ENCODE measurements around the gene GPBP1L1. TPM values are rescaled to one million over a fixed set of nuclear protein-coding genes. Genes with fewer than 3 reads are reported as not detected.

GPBP1L1 gene
- polyA plus RNA-seq, 1 of the 3 experiments (the other 2 are of a cell fraction), result 28.5 TPM

GRCh38 chr1:45669859-45670655 lies 16.3 kb downstream of the GPBP1L1 start:
- H3F3A ChIP-seq (replicated peaks; ENCODE audit: insufficient read depth), result peaks cover 19% of the 10 kb centered on the region
- 58% methylated on average over 6 of the region's 6 CpGs for WGBS (ENCODE audit: low lambda C conversion rate)
- H3K9me3 ChIP-seq, result no peaks in the 10 kb centered on the region
- H4K20me1 ChIP-seq (ENCODE audit: insufficient read depth), result peaks cover 96% of the 10 kb centered on the region
- no peak for DNase-seq
- H3K4me1 ChIP-seq (ENCODE audit: control insufficient read depth in 1 of 2, insufficient read depth in 2 of 2, low read depth in 1 of 2, low read length in 1 of 2), result peaks cover 0 to 27% of the 10 kb centered on the region in 2 experiments; a peak in 2 of 4 replicates
- no peaks in the 10 kb centered on the region for H3K9me2 ChIP-seq
- H3K27me3 ChIP-seq (ENCODE audit: insufficient read depth), result no peaks in the 10 kb centered on the region
- H2AFZ ChIP-seq (ENCODE audit: low read depth), result no peak overlapping the region
- H3K9ac ChIP-seq, result peak overlapping the region; percentile 6; the same call in 1 of the 2 replicates
- peak overlapping the region in 1 of 2 experiments; percentile 82; a peak in 2 of 4 replicates for H3K27ac ChIP-seq (ENCODE audit: low read depth in 2 of 2, low read length in 1 of 2)
- no peak overlapping the region for H3K4me3 ChIP-seq (ENCODE audit: low read depth in 2 of 2, low read length in 1 of 2)
- 0 out of 2 replicates have a peak, but pooled peaks have one; percentile 5 for TF ChIP-seq TCF12 (IDR thresholded peaks at IDR 0.05)
- TF ChIP-seq RCOR1 (IDR thresholded peaks at IDR 0.05; ENCODE audit: low read length), result no peak
- TF ChIP-seq USF1 (IDR thresholded peaks at IDR 0.05; ENCODE audit: borderline replicate concordance, low read depth), result no peak
- ChIA-PET POLR2A (no interaction called here), CTCF (no interaction called here)
- H3K4me2 ChIP-seq, result peak overlapping the region; percentile 44; the same call in 1 of the 2 replicates
- H3K36me3 ChIP-seq (replicated peaks in 1 of 2; ENCODE audit: control insufficient read depth in 1 of 2, insufficient read depth in 2 of 2, low read length in 1 of 2), result peaks cover 0 to 10% of the 10 kb centered on the region in 2 experiments
- peaks cover 100% of the 10 kb centered on the region for H3K79me2 ChIP-seq (ENCODE audit: insufficient read depth)

GRCh38 chr1:45669379-45669778 lies 17.0 kb downstream of the GPBP1L1 start:
- Histone ChIP-seq H3K9ac (no peak overlapping the region; the same call in 1 of the 2 replicates), H3K27me3 (ENCODE audit: insufficient read depth) (no peaks in the 10 kb centered on the region), H4K20me1 (ENCODE audit: insufficient read depth) (peaks cover 95% of the 10 kb centered on the region), H3K4me1 (ENCODE audit: control insufficient read depth in 1 of 2, insufficient read depth in 2 of 2, low read depth in 1 of 2, low read length in 1 of 2) (peaks cover 0 to 25% of the 10 kb centered on the region in 2 experiments; a peak in 2 of 4 replicates), H3K36me3 (replicated peaks in 1 of 2; ENCODE audit: control insufficient read depth in 1 of 2, insufficient read depth in 2 of 2, low read length in 1 of 2) (peaks cover 0 to 4% of the 10 kb centered on the region in 2 experiments), H2AFZ (ENCODE audit: low read depth) (no peak overlapping the region), H3K9me2 (no peaks in the 10 kb centered on the region), H3K9me3 (no peaks in the 10 kb centered on the region), H3K27ac (ENCODE audit: low read depth in 2 of 2, low read length in 1 of 2) (peak overlapping the region in 1 of 2 experiments; percentile 82; a peak in 2 of 4 replicates), H3K79me2 (ENCODE audit: insufficient read depth) (peaks cover 100% of the 10 kb centered on the region), H3K4me2 (peak overlapping the region; percentile 44; the same call in 1 of the 2 replicates), H3K4me3 (ENCODE audit: low read depth in 2 of 2, low read length in 1 of 2) (no peak overlapping the region), H3F3A (replicated peaks; ENCODE audit: insufficient read depth) (peaks cover 19% of the 10 kb centered on the region)
- ChIA-PET CTCF (no interaction called here), POLR2A (no interaction called here)
- 59% methylated on average over 1 of the region's 1 CpG for WGBS (ENCODE audit: low lambda C conversion rate)
- DNase-seq, result no peak
- TF ChIP-seq FOSL2 (IDR thresholded peaks at IDR 0.05; ENCODE audit: borderline replicate concordance, low read depth), result no peak
- TF ChIP-seq PBX3 (IDR thresholded peaks at IDR 0.05), result no peak
- TF ChIP-seq SIN3A (IDR thresholded peaks at IDR 0.05; ENCODE audit: borderline replicate concordance, low read depth, low read length), result no peak
- no peak for TF ChIP-seq RFX5 (IDR thresholded peaks at IDR 0.05; ENCODE audit: low read length)
- TF ChIP-seq IRF3 (IDR thresholded peaks at IDR 0.05; ENCODE audit: low read depth, low read length), result no peak
- TF ChIP-seq USF1 (IDR thresholded peaks at IDR 0.05; ENCODE audit: borderline replicate concordance, low read depth), result no peak
- TF ChIP-seq USF2 (IDR thresholded peaks at IDR 0.05; ENCODE audit: borderline replicate concordance, low read depth, low read length), result no peak
- no peak for TF ChIP-seq RAD21 (IDR thresholded peaks at IDR 0.05; ENCODE audit: low read length)
- no peak for TF ChIP-seq CTCF (IDR thresholded peaks at IDR 0.05)
- no peak for TF ChIP-seq MEF2A (IDR thresholded peaks at IDR 0.05; ENCODE audit: borderline replicate concordance, low read depth)
- TF ChIP-seq MAX (IDR thresholded peaks at IDR 0.05; ENCODE audit: low read depth), result no peak
- no peak for TF ChIP-seq MXI1 (IDR thresholded peaks at IDR 0.05; ENCODE audit: low read depth, low read length)
- TF ChIP-seq TEAD4 (IDR thresholded peaks at IDR 0.05; ENCODE audit: borderline replicate concordance, insufficient read depth), result no peak
- no peak for TF ChIP-seq SMC3 (IDR thresholded peaks at IDR 0.05; ENCODE audit: low read depth, low read length)
- no peak for TF ChIP-seq TAF1 (IDR thresholded peaks at IDR 0.05; ENCODE audit: borderline replicate concordance, low read depth, low read length)
- no peak for TF ChIP-seq RCOR1 (IDR thresholded peaks at IDR 0.05; ENCODE audit: low read length)
- TF ChIP-seq TCF12 (IDR thresholded peaks at IDR 0.05), result no peak
